HG03378 (cell line): ENCODE results near the gene NCAPD3.
"Not testable (repeated sequence)": the region's sequence is repeated elsewhere in the genome, so short reads cannot be mapped to it uniquely, and the experiment has no call there.

Experiments used
- ATAC-seq: cut with Tn5 transposase; IDR thresholded peaks from one replicate; pipeline ENCODE4 v1.9.1; 2021; ENCODE audit warnings: mild to moderate bottlenecking, moderate library complexity; ENCODE audit not compliant: unreplicated experiment

Gene NCAPD3

GRCh38 chr11:134224710-134225664 lies 1.2 kb upstream of the NCAPD3 start:
- peak; percentile 5 for ATAC-seq

DNA sequence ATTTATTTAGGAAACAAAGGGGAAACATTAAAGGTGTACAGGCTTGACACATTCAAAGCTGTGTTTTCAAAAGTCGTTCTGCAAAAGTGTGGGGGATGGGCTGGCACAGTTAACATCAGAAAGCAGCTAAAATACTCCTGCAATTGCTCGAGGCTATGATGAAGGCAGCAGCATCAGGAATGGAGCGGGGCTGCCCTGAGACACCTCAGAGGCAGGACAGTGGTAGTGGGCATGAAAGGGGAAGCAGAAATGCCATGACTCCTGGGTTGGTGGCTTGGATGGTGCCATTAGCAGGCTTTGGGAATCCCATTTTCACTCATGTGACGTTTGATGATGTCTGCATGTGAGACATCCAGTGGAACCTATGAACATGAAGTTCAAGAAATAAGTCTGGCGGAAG lies 646 bp downstream of the NCAPD3 start:
- ATAC-seq = no peak

DNA sequence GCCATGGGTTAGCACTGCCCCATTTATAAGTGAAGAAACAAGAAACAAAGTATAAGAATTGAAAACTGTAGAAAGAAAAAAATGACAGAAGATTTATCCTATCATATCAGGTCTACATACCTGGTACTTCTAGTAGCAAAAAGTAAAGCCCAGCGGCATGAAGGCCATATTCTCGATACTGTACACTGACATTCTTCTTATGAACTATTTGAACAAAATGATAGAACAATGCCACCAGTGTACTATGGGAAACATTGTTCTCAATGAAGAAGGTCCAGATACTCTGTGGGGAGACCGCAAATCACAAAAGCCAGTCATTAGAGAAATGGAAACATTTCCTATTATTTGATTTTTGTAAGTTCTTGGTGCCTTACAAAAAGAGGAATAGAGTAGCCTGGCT lies 7.0 kb downstream of the NCAPD3 start:
- no peak for ATAC-seq

DNA sequence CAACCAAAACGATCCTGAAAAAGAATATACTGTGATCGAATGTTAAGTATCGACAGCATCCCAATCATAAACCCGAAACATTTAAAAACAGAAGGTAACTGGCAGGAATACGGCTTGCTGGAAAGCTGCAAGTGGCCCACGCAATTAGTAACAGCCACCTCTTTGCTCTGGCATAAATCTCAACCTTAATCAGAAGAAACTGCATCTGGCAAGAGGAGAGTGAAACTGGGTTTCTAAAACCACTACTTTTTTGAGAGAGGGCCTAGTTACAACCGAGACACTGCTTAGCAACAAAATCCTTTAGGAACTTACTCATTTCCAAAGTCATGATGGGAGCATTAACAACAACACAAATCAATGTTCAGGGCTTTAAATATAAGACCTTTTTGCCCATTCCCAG lies 7.9 kb downstream of the NCAPD3 start:
- ATAC-seq = no peak

GRCh38 chr11:134207538-134208239 lies 16.1 kb downstream of the NCAPD3 start:
- ATAC-seq = no peak

- no peak for ATAC-seq
Observed at GRCh38 chr11:134206185-134206584, 17.6 kb downstream of the NCAPD3 start.

DNA sequence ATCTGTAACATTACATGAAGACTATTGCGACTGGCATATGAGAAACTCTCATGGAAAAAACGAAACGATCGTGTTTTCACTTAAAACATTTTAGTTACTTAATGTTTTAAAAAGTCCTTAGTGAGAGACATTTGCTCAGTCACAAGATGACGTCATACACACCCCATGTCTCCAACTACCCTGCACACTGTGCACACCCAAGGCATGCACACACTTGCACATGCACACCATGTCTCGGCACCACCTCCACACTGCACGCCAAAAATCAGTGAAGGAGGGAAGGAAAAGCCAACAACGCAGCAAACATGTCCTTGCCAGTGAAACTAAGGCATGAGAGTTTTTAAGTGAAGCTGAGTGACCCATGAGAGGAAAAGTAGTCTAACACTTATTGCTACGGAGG lies 18.0 kb downstream of the NCAPD3 start:
- no peak for ATAC-seq

DNA sequence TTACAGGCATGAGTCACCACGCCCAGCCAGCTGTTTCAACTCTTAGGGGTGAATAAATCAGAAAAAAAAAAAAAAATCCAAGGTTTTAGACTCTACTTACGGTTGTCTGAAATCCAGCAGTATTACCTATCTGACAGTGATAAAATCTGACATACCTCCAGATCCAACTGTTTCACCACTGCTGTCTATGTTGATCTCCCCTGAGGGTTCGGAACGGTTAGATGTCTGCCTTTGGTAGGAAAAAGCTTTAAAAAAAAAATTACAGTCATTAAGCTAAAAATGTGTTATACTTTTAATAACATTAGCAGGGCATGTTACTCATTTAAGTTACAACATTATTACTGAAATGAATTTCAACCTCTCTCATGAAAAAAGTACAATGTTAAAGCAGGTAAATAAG lies 21.1 kb downstream of the NCAPD3 start:
- no peak for ATAC-seq

DNA sequence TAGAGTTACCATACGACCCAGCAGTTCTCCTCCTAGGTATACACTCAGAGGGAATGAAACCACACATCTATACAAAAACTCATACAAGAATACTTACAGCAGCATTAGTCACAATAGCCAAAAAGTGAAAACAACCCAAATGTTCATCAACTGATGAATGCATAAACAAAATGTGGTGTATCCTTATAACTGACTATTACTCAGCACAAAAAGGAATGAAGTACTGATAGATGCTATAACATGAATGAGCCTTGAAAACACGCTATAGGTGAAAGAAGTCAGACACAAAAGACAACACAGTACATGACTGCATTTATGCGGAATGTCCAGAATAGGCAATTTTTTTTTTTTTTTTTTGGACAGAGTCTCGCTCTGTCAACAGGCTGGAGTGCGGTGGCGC lies 23.1 kb downstream of the NCAPD3 start:
- ATAC-seq = no peak

DNA sequence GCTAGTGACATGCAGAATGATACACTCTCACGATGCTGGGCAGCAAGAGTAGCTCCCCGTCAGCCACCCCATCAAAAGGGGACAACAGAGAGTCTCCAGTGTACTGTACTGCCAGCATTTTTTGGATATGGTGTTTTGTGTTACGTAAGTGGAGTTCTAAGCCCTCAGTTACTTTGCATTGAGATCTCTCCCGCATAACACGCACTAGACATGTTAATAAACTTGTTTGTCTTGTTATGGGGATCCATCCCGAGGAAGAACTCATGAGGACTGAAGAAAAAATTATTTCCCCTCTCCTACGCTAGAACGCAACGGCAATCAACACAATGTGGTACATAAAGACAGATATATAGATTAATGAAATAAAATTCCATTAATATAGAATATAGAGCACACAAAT lies 24.2 kb downstream of the NCAPD3 start:
- ATAC-seq = no peak

DNA sequence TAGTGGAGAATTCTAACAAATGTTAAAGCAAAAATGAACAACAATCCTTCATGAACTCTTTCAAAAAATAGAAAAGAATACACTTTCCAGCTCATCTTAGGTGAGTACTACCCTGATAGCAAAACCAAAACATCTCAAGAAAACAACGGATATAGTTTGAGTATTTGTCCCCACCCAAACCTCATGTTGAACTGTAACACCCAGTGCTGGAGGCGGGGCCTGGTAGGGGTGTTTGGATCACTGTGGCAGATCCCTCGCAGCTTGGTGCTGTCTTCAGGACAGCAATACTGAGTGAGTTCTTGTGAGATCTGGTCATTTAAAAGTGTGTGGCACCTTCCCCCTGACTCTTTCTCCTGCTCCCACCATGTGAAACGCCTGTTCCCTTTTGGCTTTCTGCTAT lies 27.0 kb downstream of the NCAPD3 start:
- no peak for ATAC-seq

DNA sequence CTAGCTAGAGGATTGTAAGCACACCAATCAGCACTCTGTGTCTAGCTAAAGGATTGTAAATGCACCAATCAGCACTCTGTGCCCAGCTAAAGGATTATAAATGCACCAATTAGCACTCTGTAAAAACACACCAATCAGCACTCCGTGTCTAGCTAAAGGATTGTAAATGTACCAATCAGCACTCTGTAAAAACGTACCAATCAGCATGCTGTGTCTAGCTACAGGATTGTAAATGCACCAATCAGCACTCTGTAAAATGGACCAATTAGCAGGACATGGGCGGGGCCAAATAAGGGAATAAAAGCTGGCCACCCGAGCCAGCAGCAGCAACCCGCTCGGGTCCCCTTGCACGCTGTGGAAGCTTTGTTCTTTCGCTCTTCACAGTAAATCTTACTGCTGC lies 35.7 kb downstream of the NCAPD3 start:
- ATAC-seq = not testable (repeated sequence)

DNA sequence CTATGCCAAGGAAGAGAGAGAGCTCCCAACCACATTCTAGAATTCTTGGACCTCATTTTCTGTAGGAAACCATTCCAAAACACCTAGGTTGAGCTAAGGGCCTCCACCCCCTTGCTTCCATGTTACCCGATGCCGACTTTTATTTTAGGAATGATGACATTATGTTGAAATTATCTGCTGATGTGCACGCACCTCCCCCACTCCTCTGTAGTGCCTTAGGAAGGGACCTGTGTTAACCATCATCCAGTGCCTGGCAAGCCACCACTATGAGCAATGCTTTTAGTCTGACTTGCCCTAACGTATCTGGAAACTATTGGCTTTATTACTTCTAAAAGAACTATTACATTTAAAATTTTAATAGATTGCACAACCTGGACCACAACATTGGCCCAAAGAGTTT lies 42.1 kb downstream of the NCAPD3 start:
- no peak for ATAC-seq

DNA sequence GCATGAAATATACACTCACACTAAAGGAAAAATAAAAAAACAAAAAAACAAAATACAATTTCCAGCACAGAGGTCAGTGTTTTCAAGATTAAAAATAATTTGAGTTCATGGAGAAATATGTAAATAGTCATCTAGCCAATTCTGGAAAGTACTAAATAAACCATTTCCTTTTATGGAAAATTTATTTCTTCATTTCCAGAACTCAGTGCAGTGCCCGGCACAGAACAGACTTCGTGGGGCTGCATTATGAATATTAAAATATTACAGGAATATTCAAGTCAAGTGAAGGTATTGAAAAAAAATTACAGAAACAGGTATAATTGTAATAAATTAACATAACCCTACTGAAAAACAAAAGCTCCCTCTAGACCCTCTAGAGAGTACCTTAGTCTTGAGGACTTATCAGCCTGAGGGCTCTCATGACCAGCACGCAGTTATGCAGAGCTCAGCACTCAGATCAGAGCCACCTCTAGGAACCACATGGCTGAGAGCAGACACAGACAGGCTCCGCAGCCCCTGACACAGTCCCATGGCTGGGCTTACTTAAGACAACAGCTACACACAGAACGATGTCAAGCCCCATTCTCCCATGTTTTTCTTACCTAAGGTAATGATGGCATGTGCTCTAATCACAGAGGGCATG lies 45.6 kb downstream of the NCAPD3 start:
- no peak for ATAC-seq

- ATAC-seq = no peak
Observed at GRCh38 chr11:134176284-134176683, 47.5 kb downstream of the NCAPD3 start.

GRCh38 chr11:134173296-134173695 lies 50.5 kb downstream of the NCAPD3 start:
- no peak for ATAC-seq

GRCh38 chr11:134171951-134172350 lies 51.8 kb downstream of the NCAPD3 start:
- no peak for ATAC-seq

DNA sequence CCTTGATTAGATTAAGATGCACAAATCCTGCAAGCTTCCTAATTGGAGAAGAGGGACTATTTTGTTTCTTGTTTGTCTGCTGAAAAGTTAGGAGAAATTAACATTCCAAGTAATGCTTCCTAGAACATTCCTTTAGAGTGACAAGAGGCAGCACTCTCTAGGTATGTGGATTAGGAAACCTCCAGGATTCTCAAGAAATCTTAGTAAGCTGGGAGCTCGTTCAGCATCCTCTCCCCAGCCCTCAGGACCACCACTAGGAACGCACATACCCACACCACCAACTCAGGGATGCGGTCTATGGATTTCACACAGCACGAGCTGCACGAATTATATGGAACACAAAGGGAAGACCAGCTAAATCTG lies 52.9 kb downstream of the NCAPD3 start:
- no peak for ATAC-seq

DNA sequence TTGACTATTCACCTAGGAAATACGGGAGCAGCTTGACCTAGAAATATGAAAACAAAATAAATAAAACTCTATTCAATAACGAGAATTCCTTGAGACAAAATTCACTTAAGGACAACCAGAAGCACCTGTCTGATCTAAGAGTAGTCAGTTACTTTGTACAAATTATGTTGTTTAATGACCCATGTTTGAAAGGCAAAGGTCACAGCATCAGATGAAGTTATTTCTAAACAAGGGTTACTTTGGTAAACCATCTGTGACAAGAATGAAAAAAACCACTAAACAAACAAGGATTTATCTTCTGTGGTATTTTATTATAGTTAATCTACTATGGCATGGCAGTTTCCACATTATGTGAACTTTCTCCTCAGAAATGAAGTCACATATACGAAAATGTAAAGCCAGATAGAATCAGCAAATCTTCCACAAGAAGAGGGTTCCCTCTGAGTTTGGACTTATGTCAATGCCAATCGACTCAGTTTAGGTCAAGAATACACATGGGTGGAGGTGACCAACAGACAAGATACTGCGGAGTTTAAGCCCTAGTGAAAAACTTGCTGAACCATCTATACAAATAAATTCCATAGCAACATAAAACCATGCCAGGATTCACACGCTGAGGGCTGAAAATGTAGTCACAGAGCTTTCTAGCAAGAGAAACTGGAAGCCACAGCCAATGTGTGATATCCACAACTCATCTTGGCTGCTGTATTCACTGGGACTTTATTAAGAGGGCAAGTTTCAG lies 53.4 kb downstream of the NCAPD3 start:
- no peak for ATAC-seq

DNA sequence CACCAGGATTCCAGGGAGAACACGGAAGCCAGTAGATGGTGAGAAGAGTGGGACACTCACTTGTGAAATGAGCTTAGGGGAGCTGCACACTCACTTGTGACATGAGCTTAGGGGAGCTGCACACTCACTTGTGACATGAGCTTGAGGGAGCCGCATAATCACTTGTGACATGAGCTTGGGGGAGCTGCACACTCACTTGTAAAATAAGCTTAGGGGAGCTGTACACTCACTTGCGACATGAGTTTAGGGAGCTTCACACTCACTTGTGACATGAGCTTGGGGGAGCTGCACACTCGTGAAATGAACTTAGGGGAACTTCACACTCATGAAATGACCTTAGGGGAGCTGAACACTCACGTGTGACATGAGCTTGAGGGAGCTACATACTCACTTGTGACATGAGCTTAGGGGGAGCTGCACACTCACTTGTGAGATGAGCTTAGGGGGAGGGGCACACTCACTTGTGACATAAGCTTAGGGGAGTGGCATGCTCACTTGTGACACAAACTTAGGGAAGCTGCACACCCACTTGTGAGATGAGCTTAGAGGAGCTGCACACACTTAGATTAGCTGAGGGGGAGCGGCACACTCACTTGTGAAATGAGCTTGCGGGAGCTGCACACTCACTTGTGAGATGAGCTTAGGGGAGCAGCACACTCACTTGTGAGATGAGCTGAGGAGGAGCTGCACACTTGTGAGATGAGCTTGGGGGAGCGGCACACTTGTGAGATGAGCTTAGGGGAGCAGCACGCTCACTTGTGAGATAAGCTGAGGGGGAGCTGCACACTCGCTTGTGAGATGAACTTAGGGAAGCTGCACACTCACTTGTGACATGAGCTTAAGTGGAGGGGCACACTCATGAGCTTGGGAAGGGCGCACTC lies 59.0 kb downstream of the NCAPD3 start:
- no peak for ATAC-seq
